GM18507 (cell line): ENCODE results near the gene ZNF791.
A peak's percentile ranks its signal among the peaks of the same experiment; 100 is the strongest.
"Not testable (repeated sequence)": the region's sequence is repeated elsewhere in the genome, so short reads cannot be mapped to it uniquely, and the experiment has no call there.

Experiments
- DNase-seq: peaks from one replicate; pipeline ENCODE4 v3.0.0; 2011; ENCODE audit warnings: low read depth; ENCODE audit not compliant: insufficient read length; ENCODE audit errors: extremely low spot score
- FAIRE-seq: peaks from 2 replicates; lab custom pipeline; 2011; peaks lifted over from hg19 to GRCh38; lab: Jason Lieb, UNC

The ZNF791 gene

GRCh38 chr19:12628040-12629022, 17.6 kb downstream of the ZNF791 start:
- DNase-seq (no peak), FAIRE-seq (no peak)

GRCh38 chr19:12629215-12629614, 18.5 kb downstream of the ZNF791 start:
- FAIRE-seq (no peak), DNase-seq (no peak)

- FAIRE-seq = no peak
- no peak for DNase-seq
Measured at GRCh38 chr19:12636631-12637030, 25.9 kb downstream of the ZNF791 start.

GRCh38 chr19:12638611-12639182, 28.0 kb downstream of the ZNF791 start:
- DNase-seq (no peak), FAIRE-seq (no peak)

GRCh38 chr19:12639901-12640613, 29.3 kb downstream of the ZNF791 start:
- FAIRE-seq (peak; percentile 95), DNase-seq (peak; percentile 68)

GRCh38 chr19:12641456-12641855, 30.7 kb downstream of the ZNF791 start:
- DNase-seq (no peak), FAIRE-seq (no peak)

GRCh38 chr19:12642506-12642905, 31.8 kb downstream of the ZNF791 start:
- DNase-seq (no peak), FAIRE-seq (no peak)

GRCh38 chr19:12643716-12644115, 33.0 kb downstream of the ZNF791 start:
- DNase-seq, FAIRE-seq: not testable (repeated sequence)

GRCh38 chr19:12646551-12646950, 35.8 kb downstream of the ZNF791 start:
- DNase-seq (no peak), FAIRE-seq (no peak)

GRCh38 chr19:12647047-12647446, 36.3 kb downstream of the ZNF791 start:
- FAIRE-seq (no peak), DNase-seq (no peak)

GRCh38 chr19:12647490-12648071, 36.9 kb downstream of the ZNF791 start:
- DNase-seq = no peak
- no peak for FAIRE-seq

- no peak for FAIRE-seq
- no peak for DNase-seq
Measured at GRCh38 chr19:12648088-12648487, 37.4 kb downstream of the ZNF791 start.

- DNase-seq (no peak), FAIRE-seq (no peak)
Measured at GRCh38 chr19:12649941-12650340, 39.2 kb downstream of the ZNF791 start.

- FAIRE-seq (no peak), DNase-seq (no peak)
Measured at GRCh38 chr19:12652219-12652618, 41.5 kb downstream of the ZNF791 start.

- FAIRE-seq = no peak
- no peak for DNase-seq
Measured at GRCh38 chr19:12655546-12655945, 44.8 kb downstream of the ZNF791 start.

- DNase-seq (no peak), FAIRE-seq (no peak)
Measured at GRCh38 chr19:12656899-12657571, 46.3 kb downstream of the ZNF791 start.

- DNase-seq (no peak), FAIRE-seq (no peak)
Measured at GRCh38 chr19:12657966-12658365, 47.2 kb downstream of the ZNF791 start.

GRCh38 chr19:12660980-12661379, 50.3 kb downstream of the ZNF791 start:
- no peak for DNase-seq
- no peak for FAIRE-seq
